Natural killer cell (primary cell): ENCODE results near the gene DGUOK. TPM values are rescaled to one million over a fixed set of nuclear protein-coding genes. Genes with fewer than 3 reads are reported as not detected.

Source experiments
- ATAC-seq, 3 donors: fragments of 150-1000 bp in 2 of 3; fragments of 200-7000 bp in 1 of 3; cut with Tn5 transposase; 1 replicate in 1 of 3; 2 replicates in 2 of 3; pipeline ENCODE4 v1.10.0; 2021; ENCODE audit warnings: mild to moderate bottlenecking in 2 of 3, moderate library complexity in 2 of 3
- DNase-seq, 2 donors: peaks; one replicate each; pipeline versions ENCODE4 v3.0.0 to v3.0.0-alpha.2; 2013 to 2021; ENCODE audit warnings: mixed read lengths in 1 of 2
- H3K27ac ChIP-seq: one replicate; pipeline ENCODE4 v1.5.1; 2013; ENCODE audit warnings: mild to moderate bottlenecking, low read length
- H3K27me3 ChIP-seq: one replicate; pipeline ENCODE4 v1.6.1; 2013; ENCODE audit warnings: low read length; ENCODE audit not compliant: control insufficient read depth, insufficient read depth
- H3K36me3 ChIP-seq: one replicate; pipeline ENCODE4 v1.6.1; 2013; ENCODE audit warnings: low read length; ENCODE audit not compliant: control insufficient read depth, insufficient read depth
- H3K4me1 ChIP-seq: one replicate; pipeline ENCODE4 v1.6.1; 2013; ENCODE audit warnings: low read length; ENCODE audit not compliant: control insufficient read depth, insufficient read depth
- H3K4me3 ChIP-seq: one replicate; pipeline ENCODE4 v1.5.1; 2013; ENCODE audit warnings: low read length
- H3K9me3 ChIP-seq: one replicate; pipeline ENCODE4 v1.6.1; 2013; ENCODE audit warnings: low read length; ENCODE audit not compliant: control insufficient read depth, insufficient read depth
- H3K27ac Mint-ChIP-seq, 2 donors: one replicate each; pipeline ENCODE4 v1.8.0; 2022; ENCODE audit warnings: mild to moderate bottlenecking in 2 of 2, mixed read lengths in 2 of 2, moderate library complexity in 1 of 2
- H3K27me3 Mint-ChIP-seq, 2 donors: one replicate each; pipeline ENCODE4 v1.8.0; 2022; ENCODE audit warnings: low read depth in 2 of 2, mixed read lengths in 2 of 2
- H3K36me3 Mint-ChIP-seq: one replicate; pipeline ENCODE4 v1.8.0; 2022; ENCODE audit warnings: mixed read lengths
- H3K4me1 Mint-ChIP-seq, 2 donors: one replicate each; pipeline ENCODE4 v1.8.0; 2022; ENCODE audit warnings: mixed read lengths in 2 of 2
- H3K4me3 Mint-ChIP-seq: one replicate; pipeline ENCODE4 v1.8.0; 2022; ENCODE audit warnings: mild to moderate bottlenecking, moderate library complexity, mixed read lengths
- H3K9me3 Mint-ChIP-seq, 2 donors: one replicate each; pipeline ENCODE4 v1.8.0; 2022; ENCODE audit warnings: mixed read lengths in 2 of 2
- WGBS: methylation state at CpG from one replicate; pipeline ENCODE4 v1.1.7; 2013; ENCODE audit warnings: missing lambda C conversion rate; ENCODE audit not compliant: insufficient coverage; 5-methylcytosine and 5-hydroxymethylcytosine counted together
- intact Hi-C: fragments of 100-400 bp; cut with micrococcal nuclease; formaldehyde crosslinking; loops from one replicate; pipeline ENCODE4 v1.14.2; 2022
- total RNA-seq, 4 donors: library from RNA; stranded (reverse); fragments of 120-200 nt in 1 of 4; gene quantifications; one replicate each; pipeline versions ENCODE4 v1.2.3 to v1.2.4, GENCODE V29; 2013 to 2022
- TF ChIP-seq, protein P1 (sequence below): fragments of 200-600 bp; IDR thresholded peaks from one replicate; pipeline ENCODE4 v1.8.0; 2022; ENCODE audit warnings: antibody characterized with exemption

The DGUOK gene
- total RNA-seq, 3 donors from 2014 or later (not counting 1 experiment from before 2014, with no cell fraction given) = 47.6 to 56.8 (median 54.8) TPM

DNA sequence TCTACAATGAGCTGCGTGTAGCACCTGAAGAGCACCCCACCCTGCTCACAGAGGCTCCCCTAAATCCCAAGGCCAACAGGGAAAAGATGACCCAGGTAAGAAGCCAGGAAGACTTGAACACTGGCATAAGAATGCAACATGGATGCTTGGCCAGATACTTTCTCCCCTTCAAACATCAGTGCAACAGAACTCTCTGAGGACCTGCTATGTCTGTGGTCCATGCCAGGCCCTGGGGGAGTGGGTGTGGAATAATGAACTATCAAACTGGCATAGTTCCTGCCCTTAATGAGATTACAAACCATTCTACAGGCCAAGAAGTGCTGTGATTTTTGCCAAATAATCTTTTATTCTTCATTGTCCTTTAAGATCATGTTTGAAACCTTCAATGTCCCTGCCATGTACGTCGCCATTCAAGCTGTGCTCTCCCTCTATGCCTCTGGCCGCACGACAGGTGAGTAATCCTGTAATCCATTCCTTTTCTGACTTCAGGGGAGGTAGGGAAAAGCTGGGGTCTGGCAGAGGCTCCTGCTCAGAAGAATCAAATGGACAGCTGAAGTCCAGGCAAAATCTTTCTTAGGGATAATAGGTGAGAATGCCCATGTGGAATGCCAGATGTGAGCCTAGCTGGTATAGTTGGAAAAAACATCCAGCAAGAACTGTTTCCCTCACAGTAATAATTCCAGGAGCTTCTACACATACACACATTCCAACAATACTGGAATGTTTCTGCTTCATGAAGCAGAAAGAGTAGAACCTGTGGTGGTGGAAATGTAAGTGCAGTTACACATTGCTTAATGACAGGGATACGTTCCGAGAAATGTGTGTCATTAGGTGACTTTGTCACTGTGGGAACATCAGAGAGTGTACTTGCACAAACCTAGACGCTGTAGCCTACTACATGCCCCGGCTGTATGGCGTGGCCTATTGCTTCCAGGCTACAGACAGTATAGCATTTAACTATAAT lies 17.7 kb upstream of the DGUOK start:
- no peaks in the 10 kb centered on the region for H3K27me3 ChIP-seq
- Mint-ChIP-seq H3K27me3 (no peaks in the 10 kb centered on the region), H3K9me3 (no peaks in the 10 kb centered on the region), H3K27ac (no peak overlapping the region), H3K4me1 (no peaks in the 10 kb centered on the region), H3K36me3 (no peaks in the 10 kb centered on the region), H3K4me3 (no peak overlapping the region)
- H3K9me3 ChIP-seq = no peaks in the 10 kb centered on the region
- ATAC-seq (no peak), DNase-seq (no peak)
- no peak overlapping the region for H3K4me3 ChIP-seq
- intact Hi-C loops = loop anchor here (1.0 kb wide), 1 partner anchor 196 kb away; no protein-coding TSS in a partner anchor
- 87% methylated on average over 9 of the region's 10 CpGs for WGBS
- no peak overlapping the region for H3K27ac ChIP-seq
- TF ChIP-seq, protein P1, sequence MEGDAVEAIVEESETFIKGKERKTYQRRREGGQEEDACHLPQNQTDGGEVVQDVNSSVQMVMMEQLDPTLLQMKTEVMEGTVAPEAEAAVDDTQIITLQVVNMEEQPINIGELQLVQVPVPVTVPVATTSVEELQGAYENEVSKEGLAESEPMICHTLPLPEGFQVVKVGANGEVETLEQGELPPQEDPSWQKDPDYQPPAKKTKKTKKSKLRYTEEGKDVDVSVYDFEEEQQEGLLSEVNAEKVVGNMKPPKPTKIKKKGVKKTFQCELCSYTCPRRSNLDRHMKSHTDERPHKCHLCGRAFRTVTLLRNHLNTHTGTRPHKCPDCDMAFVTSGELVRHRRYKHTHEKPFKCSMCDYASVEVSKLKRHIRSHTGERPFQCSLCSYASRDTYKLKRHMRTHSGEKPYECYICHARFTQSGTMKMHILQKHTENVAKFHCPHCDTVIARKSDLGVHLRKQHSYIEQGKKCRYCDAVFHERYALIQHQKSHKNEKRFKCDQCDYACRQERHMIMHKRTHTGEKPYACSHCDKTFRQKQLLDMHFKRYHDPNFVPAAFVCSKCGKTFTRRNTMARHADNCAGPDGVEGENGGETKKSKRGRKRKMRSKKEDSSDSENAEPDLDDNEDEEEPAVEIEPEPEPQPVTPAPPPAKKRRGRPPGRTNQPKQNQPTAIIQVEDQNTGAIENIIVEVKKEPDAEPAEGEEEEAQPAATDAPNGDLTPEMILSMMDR = no peak
- no peaks in the 10 kb centered on the region for H3K4me1 ChIP-seq
- no peaks in the 10 kb centered on the region for H3K36me3 ChIP-seq

DNA sequence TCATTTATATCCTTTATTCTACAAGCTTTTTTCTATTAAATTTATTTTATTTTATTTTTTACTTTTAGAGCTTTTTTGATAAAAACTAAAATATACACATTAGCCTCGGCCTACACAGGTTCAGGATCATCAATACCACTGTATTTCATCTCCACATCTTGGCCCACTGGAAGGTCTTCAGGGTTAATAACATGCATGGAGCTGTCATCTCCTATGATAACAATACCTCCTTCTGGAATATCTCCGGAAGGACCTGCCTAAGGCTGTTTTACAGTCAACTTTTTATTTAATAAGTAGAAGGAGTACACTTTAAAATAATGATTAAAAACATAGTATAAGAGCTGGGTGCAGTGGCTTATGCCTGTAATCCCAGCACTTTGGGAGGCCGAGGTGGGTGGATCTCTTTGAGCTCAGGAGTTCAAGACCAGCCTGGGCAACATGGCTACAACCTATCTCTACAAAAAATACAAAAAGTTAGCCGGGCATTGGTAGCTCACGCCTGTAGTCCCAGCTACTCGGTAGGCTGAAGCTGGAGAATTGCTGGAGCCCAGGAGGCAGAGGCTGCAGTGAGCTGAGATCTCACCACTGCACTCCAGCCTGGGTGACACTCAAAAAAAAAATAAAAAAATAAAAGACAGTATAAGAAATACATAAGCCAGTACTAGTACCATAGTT lies 15.7 kb upstream of the DGUOK start:
- no peak overlapping the region for H3K27ac Mint-ChIP-seq
- Histone ChIP-seq H3K27ac (no peak overlapping the region), H3K36me3 (no peaks in the 10 kb centered on the region), H3K4me1 (no peaks in the 10 kb centered on the region), H3K4me3 (no peak overlapping the region), H3K9me3 (no peaks in the 10 kb centered on the region), H3K27me3 (no peaks in the 10 kb centered on the region)
- DNase-seq = no peak
- no peaks in the 10 kb centered on the region for H3K4me1 Mint-ChIP-seq
- TF ChIP-seq, protein P1 = no peak
- no peaks in the 10 kb centered on the region for H3K27me3 Mint-ChIP-seq
- no peaks in the 10 kb centered on the region for H3K9me3 Mint-ChIP-seq
- WGBS = 77% methylated on average over 5 of the region's 6 CpGs
- ATAC-seq = no peak
- no peak overlapping the region for H3K4me3 Mint-ChIP-seq
- no peaks in the 10 kb centered on the region for H3K36me3 Mint-ChIP-seq
- intact Hi-C loops = no loop called here

DNA sequence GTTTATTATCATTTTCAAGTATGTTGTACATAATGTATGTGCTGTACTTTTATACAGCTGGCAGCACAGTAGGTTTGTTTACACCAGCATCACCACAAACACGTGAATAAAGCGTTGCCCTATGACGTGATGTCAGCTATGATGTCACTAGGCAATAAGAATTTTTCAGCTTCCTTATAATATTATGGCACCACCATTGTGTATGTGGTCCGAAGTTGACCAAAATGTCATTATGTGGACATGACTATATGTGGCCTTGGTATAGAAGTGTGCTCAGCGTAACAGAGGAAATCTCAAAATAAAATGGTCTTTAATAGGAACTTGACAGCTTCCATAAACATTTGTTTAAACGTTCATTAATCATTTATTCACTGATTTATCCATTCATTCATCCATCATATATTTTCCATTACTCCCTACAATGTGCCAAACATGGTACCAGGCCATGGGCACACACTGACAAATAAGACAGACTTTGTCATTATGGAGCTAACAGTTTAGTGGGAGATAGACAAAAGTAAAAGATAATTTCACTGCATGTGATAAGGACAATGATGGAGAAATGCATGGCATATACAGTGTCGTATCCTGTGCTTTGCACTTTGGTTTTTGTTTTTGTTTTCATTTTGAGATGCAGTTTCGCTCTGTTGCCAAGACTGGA lies 15.0 kb upstream of the DGUOK start:
- WGBS = 82% methylated on average over 8 of the region's 8 CpGs
- Mint-ChIP-seq H3K4me1 (no peaks in the 10 kb centered on the region), H3K9me3 (no peaks in the 10 kb centered on the region), H3K36me3 (no peaks in the 10 kb centered on the region), H3K27ac (no peak overlapping the region), H3K27me3 (no peaks in the 10 kb centered on the region), H3K4me3 (no peak overlapping the region)
- intact Hi-C loops = no loop called here
- Histone ChIP-seq H3K36me3 (no peaks in the 10 kb centered on the region), H3K4me1 (no peaks in the 10 kb centered on the region), H3K27ac (no peak overlapping the region), H3K27me3 (no peaks in the 10 kb centered on the region), H3K9me3 (no peaks in the 10 kb centered on the region), H3K4me3 (no peak overlapping the region)
- ATAC-seq = no peak
- TF ChIP-seq, protein P1 = no peak
- no peak for DNase-seq
